H9 (cell line): ENCODE measurements around the gene CREB5. TPM values are rescaled to one million over a fixed set of nuclear protein-coding genes. Genes with fewer than 3 reads are reported as not detected.
A peak's percentile ranks its signal among the peaks of the same experiment; 100 is the strongest.

Experiments
- DNase-seq: peaks from one replicate; pipeline ENCODE4 v3.0.0-alpha.2; 2017
- H2AFZ ChIP-seq: one replicate; pipeline ENCODE4 v1.6.1; 2013; ENCODE audit warnings: mild to moderate bottlenecking, low read length, control low read depth, moderate library complexity
- H2AK5ac ChIP-seq: 2 replicates; pipeline ENCODE4 v1.6.1; 2013; ENCODE audit warnings: low read length, control low read depth, mixed read lengths; ENCODE audit not compliant: insufficient read length
- H2BK120ac ChIP-seq: one replicate; pipeline ENCODE4 v1.6.1; 2013; ENCODE audit warnings: low read depth, mild to moderate bottlenecking, low read length, control low read depth, inconsistent platforms; ENCODE audit not compliant: poor library complexity, severe bottlenecking
- H2BK12ac ChIP-seq: 2 replicates; pipeline ENCODE4 v1.6.1; 2013; ENCODE audit warnings: low read length, control low read depth, mixed read lengths, low read depth; ENCODE audit not compliant: insufficient read length
- H2BK15ac ChIP-seq: 2 replicates; pipeline ENCODE4 v1.6.1; 2013; ENCODE audit warnings: low read depth, low read length, control low read depth
- H2BK20ac ChIP-seq: one replicate; pipeline ENCODE4 v1.6.1; 2013; ENCODE audit warnings: low read depth, mild to moderate bottlenecking, low read length, control low read depth, inconsistent platforms; ENCODE audit not compliant: poor library complexity, severe bottlenecking
- H2BK5ac ChIP-seq: 2 replicates; pipeline ENCODE4 v1.6.1; 2013; ENCODE audit warnings: low read length, control low read depth, mixed read lengths; ENCODE audit not compliant: insufficient read length
- H3K14ac ChIP-seq: 2 replicates; pipeline ENCODE4 v1.6.1; 2013; ENCODE audit warnings: low read length, control low read depth; ENCODE audit not compliant: insufficient read depth
- H3K18ac ChIP-seq: 2 replicates; pipeline ENCODE4 v1.6.1; 2013; ENCODE audit warnings: low read depth, mild to moderate bottlenecking, mixed read lengths, low read length, control low read depth; ENCODE audit not compliant: insufficient read length
- H3K23ac ChIP-seq: 2 replicates; pipeline ENCODE4 v1.6.1; 2013; ENCODE audit warnings: low read length, control low read depth, mixed read lengths, low read depth; ENCODE audit not compliant: insufficient read length
- H3K23me2 ChIP-seq: 2 replicates; pipeline ENCODE4 v1.6.1; 2013; ENCODE audit warnings: low read depth, mild to moderate bottlenecking, mixed read lengths, low read length, control low read depth; ENCODE audit not compliant: insufficient read length, poor library complexity, severe bottlenecking
- H3K27ac ChIP-seq: 2 replicates; pipeline ENCODE4 v1.5.1; 2013; ENCODE audit warnings: low read length, control low read depth, mixed read lengths, low read depth; ENCODE audit not compliant: insufficient read length
- H3K27me3 ChIP-seq: 2 replicates; pipeline ENCODE4 v1.6.1; 2013; ENCODE audit warnings: low read length, control low read depth, inconsistent platforms; ENCODE audit not compliant: insufficient read depth
- H3K4ac ChIP-seq: 2 replicates; pipeline ENCODE4 v1.6.1; 2013; ENCODE audit warnings: low read depth, mild to moderate bottlenecking, control low read depth, inconsistent platforms, low read length, moderate library complexity
- H3K4me1 ChIP-seq: 2 replicates; pipeline ENCODE4 v1.6.1; 2013; ENCODE audit warnings: low read length, control low read depth, inconsistent platforms; ENCODE audit not compliant: insufficient read depth
- H3K4me2 ChIP-seq: 2 replicates; pipeline ENCODE4 v1.6.1; 2013; ENCODE audit warnings: low read length, control low read depth, mixed read lengths; ENCODE audit not compliant: insufficient read length, insufficient read depth
- H3K56ac ChIP-seq: 2 replicates; pipeline ENCODE4 v1.6.1; 2013; ENCODE audit warnings: low read depth, mild to moderate bottlenecking, mixed read lengths, low read length, control low read depth; ENCODE audit not compliant: insufficient read length
- H3K79me1 ChIP-seq: 2 replicates; pipeline ENCODE4 v1.6.1; 2013; ENCODE audit warnings: low read depth, mild to moderate bottlenecking, moderate library complexity, low read length, control low read depth, inconsistent platforms; ENCODE audit not compliant: insufficient read depth, poor library complexity, severe bottlenecking
- H3K79me2 ChIP-seq: 2 replicates; pipeline ENCODE4 v1.6.1; 2013; ENCODE audit warnings: low read length, control low read depth, inconsistent platforms; ENCODE audit not compliant: insufficient read depth
- H3K9ac ChIP-seq: 2 replicates; pipeline ENCODE4 v1.6.1; 2013; ENCODE audit warnings: low read length, control low read depth, mixed read lengths; ENCODE audit not compliant: insufficient read length; ENCODE audit errors: extremely low read depth
- H3K9me3 ChIP-seq: one replicate; pipeline ENCODE4 v1.6.1; 2013; ENCODE audit warnings: low read depth, low read length, inconsistent platforms; ENCODE audit not compliant: control insufficient read depth
- H3T11ph ChIP-seq: one replicate; pipeline ENCODE4 v1.6.1; 2013; ENCODE audit warnings: mild to moderate bottlenecking, low read length, control low read depth, inconsistent platforms
- H4K20me1 ChIP-seq: one replicate; pipeline ENCODE4 v1.6.1; 2013; ENCODE audit not compliant: control insufficient read depth, insufficient read length, insufficient read depth
- H4K5ac ChIP-seq: 2 replicates; pipeline ENCODE4 v1.6.1; 2013; ENCODE audit warnings: low read depth, mild to moderate bottlenecking, mixed read lengths, low read length, control low read depth; ENCODE audit not compliant: insufficient read length
- H4K8ac ChIP-seq: replicated peaks from 2 replicates; pipeline ENCODE4 v1.6.1; 2013; ENCODE audit warnings: low read length, control low read depth, mixed read lengths, low read depth; ENCODE audit not compliant: insufficient read length
- H4K91ac ChIP-seq: 2 replicates; pipeline ENCODE4 v1.6.1; 2013; ENCODE audit warnings: low read depth, mild to moderate bottlenecking, moderate library complexity, mixed read lengths, low read length, control low read depth; ENCODE audit not compliant: insufficient read length
- H3K27ac Mint-ChIP-seq, 3 experiments: 2 replicates in 2 of 3; 3 replicates in 1 of 3; pipeline ENCODE4 v1.8.0; 2020 to 2021; ENCODE audit warnings: mixed read lengths in 3 of 3, mild to moderate bottlenecking in 1 of 3, moderate library complexity in 1 of 3
- H3K27me3 Mint-ChIP-seq: 2 replicates; pipeline ENCODE4 v1.8.0; 2021; ENCODE audit warnings: low read depth, mild to moderate bottlenecking, moderate library complexity, mixed read lengths
- H3K36me3 Mint-ChIP-seq, 3 experiments: 2 replicates in 2 of 3; 3 replicates in 1 of 3; pipeline ENCODE4 v1.8.0; 2020 to 2021; ENCODE audit warnings: low read depth in 3 of 3, mixed read lengths in 3 of 3; ENCODE audit not compliant: insufficient read depth in 1 of 3
- H3K4me1 Mint-ChIP-seq, 2 experiments: 2 replicates each; pipeline ENCODE4 v1.8.0; 2020; ENCODE audit warnings: mixed read lengths in 2 of 2
- H3K4me3 Mint-ChIP-seq, 2 experiments: 2 replicates in 1 of 2; 3 replicates in 1 of 2; pipeline ENCODE4 v1.8.0; 2020 to 2021; ENCODE audit warnings: mild to moderate bottlenecking in 2 of 2, mixed read lengths in 2 of 2, moderate library complexity in 1 of 2
- H3K9me3 Mint-ChIP-seq, 2 experiments: 2 replicates in 1 of 2; 3 replicates in 1 of 2; pipeline ENCODE4 v1.8.0; 2020; ENCODE audit warnings: mild to moderate bottlenecking in 2 of 2, mixed read lengths in 2 of 2, moderate library complexity in 1 of 2
- CTCF ChIP-seq: fragments of 200-600 bp; sonication (generic); conservative IDR thresholded peaks from 3 replicates; pipeline ENCODE4 v1.8.0; 2021; ENCODE audit warnings: antibody characterized with exemption, mild to moderate bottlenecking
- WGBS: extraction: QIAGEN DNeasy Blood & Tissue Kit; methylation state at CpG from one replicate; pipeline ENCODE4 v1.1.7; 2013; ENCODE audit warnings: missing lambda C conversion rate, low lambda C conversion rate, mixed read lengths; ENCODE audit not compliant: insufficient read length; ENCODE audit errors: extremely low coverage; 5-methylcytosine and 5-hydroxymethylcytosine counted together
- total RNA-seq: library from RNA; stranded (reverse); gene quantifications from 2 replicates; pipeline ENCODE4 v1.2.1, GENCODE V29; 2021

CREB5 gene
- total RNA-seq, 1 experiment from 2014 or later: 4.0 TPM

DNA sequence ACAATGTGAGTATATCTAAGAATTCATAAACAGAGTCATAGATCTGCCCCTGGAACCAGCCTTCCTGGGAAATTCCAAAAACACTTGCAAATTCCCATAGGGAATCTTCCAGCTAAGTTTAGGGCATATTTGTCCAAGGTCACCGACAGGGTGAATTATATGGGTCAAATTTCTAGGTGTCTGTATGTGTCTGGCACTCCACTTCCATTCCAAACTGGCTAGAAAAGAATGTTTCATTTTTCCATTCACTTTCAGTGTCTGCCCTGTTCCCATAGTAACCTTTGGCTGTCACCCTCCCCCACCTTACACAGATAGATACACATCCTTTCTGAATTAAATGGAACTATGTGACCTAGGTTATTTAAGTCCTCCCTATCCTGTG is 230.9 kb downstream of the CREB5 start:
- Histone ChIP-seq H3K79me2 (no peaks in the 10 kb centered on the region), H4K5ac (no peak overlapping the region), H3K9ac (no peak overlapping the region), H4K91ac (no peak overlapping the region), H2BK5ac (no peak overlapping the region), H2BK12ac (no peak overlapping the region), H3K18ac (no peak overlapping the region), H3K14ac (no peak overlapping the region), H3K23me2 (no peaks in the 10 kb centered on the region), H3K23ac (no peak overlapping the region), H3K56ac (no peak overlapping the region), H3K4me1 (peaks cover 9% of the 10 kb centered on the region; the same call in 1 of the 2 replicates), H3K79me1 (no peaks in the 10 kb centered on the region), H2BK20ac (no peak overlapping the region), H3K9me3 (no peaks in the 10 kb centered on the region), H3K4ac (no peak overlapping the region), H2BK120ac (no peak overlapping the region), H3K27me3 (no peaks in the 10 kb centered on the region), H3K4me2 (no peak overlapping the region), H3T11ph (no peak overlapping the region), H2AFZ (no peak overlapping the region), H3K27ac (no peak overlapping the region), H4K20me1 (no peaks in the 10 kb centered on the region), H2BK15ac (no peak overlapping the region), H4K8ac (no peak overlapping the region), H2AK5ac (no peak overlapping the region)
- Mint-ChIP-seq H3K36me3 (no peaks in the 10 kb centered on the region), H3K27me3 (no peaks in the 10 kb centered on the region), H3K4me1 (peaks cover 16 to 22% of the 10 kb centered on the region in 2 experiments), H3K9me3 (no peaks in the 10 kb centered on the region), H3K4me3 (no peak overlapping the region), H3K27ac (peak overlapping the region in 1 of 3 experiments; percentile 29; a peak in 2 of 7 replicates)
- TF ChIP-seq CTCF: no peak
- DNase-seq: no peak
- WGBS: no CpG with 5 or more reads among the region's 1 CpG
